K562 (cell line): Measurements from ENCODE around the gene GRIN2D. TPM values are rescaled to one million over a fixed set of nuclear protein-coding genes. Genes with fewer than 3 reads are reported as not detected.

ENCODE experiments used
- AFF4 ChIP-seq: sonication (generic); formaldehyde crosslinking; IDR thresholded peaks from 2 replicates; pipeline ENCODE4 v1.8.0; 2023; ENCODE audit warnings: mild to moderate bottlenecking, missing genetic modification reagents
- DACH1 ChIP-seq: fragments of 450-650 bp; IDR thresholded peaks from 2 replicates; pipeline ENCODE4 v1.6.1; 2018; ENCODE audit not compliant: partially characterized antibody
- LCOR ChIP-seq: sonication (generic); formaldehyde crosslinking; IDR thresholded peaks from 2 replicates; pipeline ENCODE4 v1.8.0; 2022; ENCODE audit warnings: mild to moderate bottlenecking, missing genetic modification reagents
- MAFG ChIP-seq: fragments of 450-650 bp; conservative IDR thresholded peaks from 2 replicates; pipeline ENCODE4 v1.6.1; 2016; ENCODE audit warnings: missing genetic modification characterization, missing compliant biosample characterization
- MEF2D ChIP-seq: conservative IDR thresholded peaks from 2 replicates; pipeline ENCODE4 v1.6.1; 2016; ENCODE audit warnings: low read depth, missing genetic modification characterization, missing compliant biosample characterization
- NCOA2 ChIP-seq, 2 experiments: fragments of 450-650 bp; IDR thresholded peaks; 2 replicates each; pipeline ENCODE4 v1.6.1; 2018; ENCODE audit warnings: mild to moderate bottlenecking in 2 of 2, moderate library complexity in 1 of 2; ENCODE audit not compliant: partially characterized antibody in 2 of 2
- NCOR1 ChIP-seq: fragments of 450-650 bp; IDR thresholded peaks from 2 replicates; pipeline ENCODE4 v1.6.1; 2016; ENCODE audit warnings: mild to moderate bottlenecking, moderate library complexity
- PATZ1 ChIP-seq: fragments of 250-450 bp; sonication (Bioruptor Pico); IDR thresholded peaks from 2 replicates; pipeline ENCODE4 v1.5.0; 2020; ENCODE audit warnings: mild to moderate bottlenecking, borderline replicate concordance
- PTRF ChIP-seq: fragments of 450-650 bp; IDR thresholded peaks from 2 replicates; pipeline ENCODE4 v1.6.1; 2016; ENCODE audit warnings: mild to moderate bottlenecking, missing genetic modification characterization, missing compliant biosample characterization
- SMARCE1 ChIP-seq: fragments of 450-650 bp; IDR thresholded peaks from 2 replicates; pipeline ENCODE4 v1.7.1; 2016; ENCODE audit warnings: mild to moderate bottlenecking
- ZBTB26 ChIP-seq: fragments of 450-650 bp; formaldehyde crosslinking; IDR thresholded peaks from 2 replicates; pipeline ENCODE4 v1.4.0; 2022; ENCODE audit warnings: missing genetic modification characterization
- ZFP36 ChIP-seq: fragments of 150-350 bp; IDR thresholded peaks from 2 replicates; pipeline ENCODE4 v1.6.1; 2018; ENCODE audit warnings: low read length, low read depth; ENCODE audit not compliant: partially characterized antibody
- ZFX ChIP-seq: sonication (generic); formaldehyde crosslinking; IDR thresholded peaks from 2 replicates; pipeline ENCODE4 v1.8.0; 2022; ENCODE audit warnings: mild to moderate bottlenecking, missing genetic modification reagents, moderate library complexity
- ZNF518B ChIP-seq: fragments of 250-450 bp; sonication (Bioruptor Pico); IDR thresholded peaks from 2 replicates; pipeline ENCODE4 v1.5.0; 2021; ENCODE audit warnings: mild to moderate bottlenecking, moderate library complexity
- ZNF551 ChIP-seq: fragments of 250-450 bp; sonication (Bioruptor Pico); IDR thresholded peaks from 2 replicates; pipeline ENCODE4 v1.5.0; 2021; ENCODE audit warnings: mild to moderate bottlenecking, moderate library complexity
- ZNF740 ChIP-seq, 3 experiments: fragments of 200-800 bp in 1 of 3; sonication (Bioruptor generic) in 1 of 3; sonication (generic) in 1 of 3; formaldehyde crosslinking in 1 of 3; IDR thresholded peaks; 2 replicates each; pipeline versions ENCODE4 v1.6.1 to v1.8.0; 2016 to 2022; ENCODE audit warnings: mild to moderate bottlenecking in 2 of 3, missing compliant biosample characterization in 2 of 3, missing genetic modification characterization in 2 of 3, missing genetic modification reagents in 1 of 3
- polyA plus RNA-seq, 8 experiments: library from polyadenylated mRNA; depleted of rRNA in 4 of 8; stranded (reverse) in 5 of 8; unstranded in 3 of 8; fragments of >200 nt; fragmentation: Nextera tagmentation in 2 of 8; fragmentation: Illumina TruSeq in 1 of 8; extraction: Ambion mirVana in 2 of 8; extraction: Trizol in 1 of 8; gene quantifications; 2 replicates each; pipeline versions ENCODE4 v1.2.1 to v1.2.3, GENCODE V29; 2011 to 2014; ENCODE audit warnings: inconsistent platforms in 1 of 8, missing spikeins in 1 of 8
- total RNA-seq, 7 experiments: library from RNA; depleted of rRNA in 6 of 7; stranded (reverse); fragments of >200 nt in 6 of 7; fragmentation: Illumina TruSeq in 2 of 7; extraction: Trizol in 2 of 7; gene quantifications; 2 replicates each; pipeline versions ENCODE4 v1.2.1 to v1.2.3, GENCODE V29; 2011 to 2021; ENCODE audit warnings: low replicate concordance in 1 of 7

Gene GRIN2D
- total and polyA plus RNA-seq, 9 of the 15 experiments (the other 6 are each of a cell fraction or from before 2014, with no cell fraction given), result 0.32 to 31.5 (median 1.8) TPM

- TF ChIP-seq PTRF, result no peak
- TF ChIP-seq ZFX (CRISPR knock-in tag), result no peak
- no peak for TF ChIP-seq PATZ1 (CRISPR knock-in tag)
- TF ChIP-seq ZNF551 (CRISPR knock-in tag), result no peak
- TF ChIP-seq ZFP36, result peak; percentile 29
- no peak for TF ChIP-seq NCOR1
- TF ChIP-seq LCOR (CRISPR knock-in tag), result no peak
- TF ChIP-seq ZNF518B (CRISPR knock-in tag), result no peak
- TF ChIP-seq MAFG (tag), result peak; percentile 85
- TF ChIP-seq MEF2D (tag), result no peak
- TF ChIP-seq ZBTB26 (CRISPR knock-in tag), result no peak
- no peak for TF ChIP-seq DACH1
- peak; percentile 92 for TF ChIP-seq SMARCE1
- no peak for TF ChIP-seq ZNF740 (CRISPR knock-in tag; IDR thresholded peaks at IDR 0.05)
- TF ChIP-seq ZNF740 (tag; IDR thresholded peaks at IDR 0.05), result no peak
- no peak for TF ChIP-seq AFF4
- TF ChIP-seq NCOA2 (IDR thresholded peaks at IDR 0.05; ENCODE audit: partially characterized antibody in 2 of 2), result no peak
Observed at GRCh38 chr19:48424694-48425219, 31.3 kb downstream of the GRIN2D start (continued).
